GM18861 (cell line): Measurements from ENCODE around the gene UBE2L5.

Experiments used
- ATAC-seq: cut with Tn5 transposase; IDR thresholded peaks from one replicate; pipeline ENCODE4 v1.9.1; 2021; ENCODE audit not compliant: unreplicated experiment

UBE2L5 gene

GRCh38 chr13:30466841-30467252 lies 44.6 kb downstream of the UBE2L5 start:
- no peak for ATAC-seq

GRCh38 chr13:30473675-30474074 lies 51.4 kb downstream of the UBE2L5 start:
- no peak for ATAC-seq

GRCh38 chr13:30477346-30478195 lies 55.3 kb downstream of the UBE2L5 start:
- ATAC-seq: peak; percentile 96
